ENCODE data around the gene INPPL1. TPM values are rescaled to one million over a fixed set of nuclear protein-coding genes. Genes with fewer than 3 reads are reported as not detected.

The INPPL1 gene
- 266 TPM for polyA plus RNA-seq (2012; ENCODE audit: insufficient read length, low read depth)

DNA sequence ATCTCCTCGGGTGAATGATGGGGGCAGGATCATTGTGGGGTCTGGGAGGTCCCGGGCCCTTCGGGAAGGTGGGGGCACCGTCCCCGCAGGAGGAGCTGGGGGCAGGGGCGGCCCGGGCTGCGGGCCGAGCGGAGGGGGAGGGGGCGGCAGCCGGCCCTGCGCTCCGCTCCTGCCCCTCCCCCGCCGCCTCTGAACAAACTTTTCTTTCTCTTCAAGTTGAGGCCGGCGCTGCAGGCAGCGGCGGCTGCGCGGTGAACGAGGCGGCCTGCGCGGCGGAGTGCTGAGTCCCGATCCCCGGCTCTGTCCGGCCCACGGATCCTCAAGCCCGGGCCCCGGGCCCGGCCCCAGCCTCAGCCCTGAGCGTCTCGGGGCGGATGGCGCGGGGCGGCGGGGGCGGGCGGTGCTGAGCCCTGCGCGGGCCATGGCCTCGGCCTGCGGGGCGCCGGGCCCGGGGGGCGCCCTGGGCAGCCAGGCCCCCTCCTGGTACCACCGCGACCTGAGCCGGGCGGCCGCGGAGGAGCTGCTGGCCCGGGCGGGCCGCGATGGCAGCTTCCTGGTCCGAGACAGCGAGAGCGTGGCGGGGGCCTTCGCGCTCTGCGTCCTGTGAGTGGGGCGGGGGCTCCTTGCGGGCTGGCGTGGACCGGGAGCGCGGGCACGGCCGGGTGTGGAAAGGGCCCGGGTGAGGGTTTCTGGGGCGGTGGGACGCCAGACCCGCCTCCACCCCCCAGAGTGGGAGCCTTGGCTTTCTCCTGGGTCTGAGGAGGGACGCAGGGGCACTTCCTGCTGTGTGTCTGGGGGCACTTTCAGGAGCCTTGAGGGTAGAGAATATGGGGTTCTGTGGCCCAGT, at the start of gene INPPL1:
INPPL1 (plus strand) TSS at position 204 of the 847 bp plus-strand sequence; CDS start at position 422, 218 bp downstream.
- TF ChIP-seq FOXP2 (optimal IDR thresholded peaks at IDR 0.05; ENCODE audit: borderline replicate concordance, extremely low read depth, extremely low read length, insufficient read depth) (no peak), REST (IDR thresholded peaks at IDR 0.05; ENCODE audit: insufficient read depth in 1 of 2, low read depth in 2 of 2, low read length in 2 of 2) (no peak), POLR2AphosphoS5 (IDR thresholded peaks at IDR 0.05; ENCODE audit: low read depth, low read length) (no peak), SIN3A (IDR thresholded peaks at IDR 0.05; ENCODE audit: borderline replicate concordance, insufficient read depth, low read length) (no peak), TAF1 (IDR thresholded peaks at IDR 0.05; ENCODE audit: borderline replicate concordance, insufficient read depth, low read length) (no peak)

GRCh38 chr11:72177656-72178055, 46.9 kb upstream of the INPPL1 start:
- no peak for TF ChIP-seq POLR2AphosphoS5 (IDR thresholded peaks at IDR 0.05; ENCODE audit: low read depth, low read length)
- TF ChIP-seq TAF1 (IDR thresholded peaks at IDR 0.05; ENCODE audit: borderline replicate concordance, insufficient read depth, low read length) = no peak
- TF ChIP-seq SIN3A (IDR thresholded peaks at IDR 0.05; ENCODE audit: borderline replicate concordance, insufficient read depth, low read length) = no peak
- TF ChIP-seq REST (IDR thresholded peaks at IDR 0.05; ENCODE audit: insufficient read depth in 1 of 2, low read depth in 2 of 2, low read length in 2 of 2) = no peak
- TF ChIP-seq FOXP2 (optimal IDR thresholded peaks at IDR 0.05; ENCODE audit: borderline replicate concordance, extremely low read depth, extremely low read length, insufficient read depth) = no peak

GRCh38 chr11:72179049-72179803, 45.3 kb upstream of the INPPL1 start:
- no peak for TF ChIP-seq POLR2AphosphoS5 (IDR thresholded peaks at IDR 0.05; ENCODE audit: low read depth, low read length)
- no peak for TF ChIP-seq REST (IDR thresholded peaks at IDR 0.05; ENCODE audit: insufficient read depth in 1 of 2, low read depth in 2 of 2, low read length in 2 of 2)
- TF ChIP-seq FOXP2 (optimal IDR thresholded peaks at IDR 0.05; ENCODE audit: borderline replicate concordance, extremely low read depth, extremely low read length, insufficient read depth) = no peak
- TF ChIP-seq TAF1 (IDR thresholded peaks at IDR 0.05; ENCODE audit: borderline replicate concordance, insufficient read depth, low read length) = no peak
- no peak for TF ChIP-seq SIN3A (IDR thresholded peaks at IDR 0.05; ENCODE audit: borderline replicate concordance, insufficient read depth, low read length)

- TF ChIP-seq POLR2AphosphoS5 (IDR thresholded peaks at IDR 0.05; ENCODE audit: low read depth, low read length) = no peak
- TF ChIP-seq REST (IDR thresholded peaks at IDR 0.05; ENCODE audit: insufficient read depth in 1 of 2, low read depth in 2 of 2, low read length in 2 of 2) = no peak
- TF ChIP-seq SIN3A (IDR thresholded peaks at IDR 0.05; ENCODE audit: borderline replicate concordance, insufficient read depth, low read length) = no peak
- TF ChIP-seq TAF1 (IDR thresholded peaks at IDR 0.05; ENCODE audit: borderline replicate concordance, insufficient read depth, low read length) = no peak
- TF ChIP-seq FOXP2 (optimal IDR thresholded peaks at IDR 0.05; ENCODE audit: borderline replicate concordance, extremely low read depth, extremely low read length, insufficient read depth) = no peak
Observed at GRCh38 chr11:72179804-72180396, 44.7 kb upstream of the INPPL1 start.
